ENCODE measurements around the gene LEMD3. TPM values are rescaled to one million over a fixed set of nuclear protein-coding genes. Genes with fewer than 3 reads are reported as not detected.

The LEMD3 gene
- polyA plus RNA-seq, 1 donor from 2014 or later = 41.0 TPM

DNA sequence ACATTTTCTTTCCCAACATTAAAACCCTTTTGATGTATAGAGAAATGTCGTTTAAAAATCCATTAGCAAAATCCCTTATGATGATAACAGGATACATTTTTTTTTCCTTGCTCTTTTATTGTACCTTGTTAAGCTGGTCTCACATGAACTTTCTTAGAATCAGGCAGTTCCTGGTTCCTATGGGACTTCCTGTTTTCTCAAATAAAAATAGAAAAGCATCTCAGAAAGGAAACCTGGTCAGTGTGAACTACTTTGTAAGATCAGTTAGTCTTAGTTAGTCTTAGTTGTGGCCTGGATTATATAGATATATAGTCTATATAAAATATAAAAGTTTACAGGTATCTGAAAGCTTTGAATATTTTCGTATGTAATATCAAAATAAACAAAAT, 40.3 kb downstream of the LEMD3 start:
- no peaks in the 10 kb centered on the region for H3K9me2 ChIP-seq (ENCODE audit: insufficient read depth, low read length)
- H3K36me3 ChIP-seq (ENCODE audit: insufficient read depth, low read length) = no peaks in the 10 kb centered on the region
- no peak overlapping the region for H3K4me2 ChIP-seq (ENCODE audit: low read length)
- no peak overlapping the region for H3K4me3 ChIP-seq (ENCODE audit: low read length)
- H3K9ac ChIP-seq (ENCODE audit: low read length) = no peak overlapping the region
- no peaks in the 10 kb centered on the region for H3K27me3 ChIP-seq (ENCODE audit: insufficient read depth, low read depth, low read length)
- H3K9me3 ChIP-seq (ENCODE audit: low read length) = no peaks in the 10 kb centered on the region
- H2AFZ ChIP-seq (ENCODE audit: low read depth, low read length) = no peak overlapping the region
- peaks cover 13% of the 10 kb centered on the region for H3K79me2 ChIP-seq (replicated peaks; ENCODE audit: insufficient read depth, low read length)
- H3F3A ChIP-seq (ENCODE audit: insufficient read depth, low read length, poor library complexity, severe bottlenecking) = no peaks in the 10 kb centered on the region
- no peak for TF ChIP-seq POLR2AphosphoS5 (IDR thresholded peaks at IDR 0.05)
- H3K27ac ChIP-seq (ENCODE audit: low read length) = no peak overlapping the region
- H4K20me1 ChIP-seq (ENCODE audit: insufficient read depth) = no peaks in the 10 kb centered on the region

DNA sequence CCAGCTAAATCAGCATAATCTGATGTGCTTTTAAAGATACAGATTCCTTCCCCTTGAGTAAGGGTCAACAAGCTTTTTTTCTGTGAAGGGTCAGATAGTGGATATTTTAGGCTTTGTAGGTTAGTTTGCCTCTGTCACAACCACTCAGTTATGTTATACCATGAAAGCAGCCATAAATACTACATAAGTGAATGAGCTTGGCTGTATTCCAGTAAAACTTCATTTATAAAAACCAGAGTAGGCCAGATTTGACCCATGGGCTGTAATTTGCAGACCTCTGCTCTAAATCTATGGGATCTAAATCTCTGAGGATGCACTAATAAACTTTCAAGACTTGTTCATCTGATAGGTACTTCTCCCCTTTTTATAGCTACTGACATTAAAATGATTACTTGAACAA, 47.7 kb downstream of the LEMD3 start:
- peaks cover 9% of the 10 kb centered on the region for H3K9me3 ChIP-seq (ENCODE audit: low read length)
- H3K36me3 ChIP-seq (ENCODE audit: insufficient read depth, low read length) = peaks cover 16% of the 10 kb centered on the region
- TF ChIP-seq SMC3 (conservative IDR thresholded peaks at IDR 0.05; ENCODE audit: poor library complexity) = no peak
- no peak for TF ChIP-seq POLR2AphosphoS5 (IDR thresholded peaks at IDR 0.05)
- TF ChIP-seq, protein P1, sequence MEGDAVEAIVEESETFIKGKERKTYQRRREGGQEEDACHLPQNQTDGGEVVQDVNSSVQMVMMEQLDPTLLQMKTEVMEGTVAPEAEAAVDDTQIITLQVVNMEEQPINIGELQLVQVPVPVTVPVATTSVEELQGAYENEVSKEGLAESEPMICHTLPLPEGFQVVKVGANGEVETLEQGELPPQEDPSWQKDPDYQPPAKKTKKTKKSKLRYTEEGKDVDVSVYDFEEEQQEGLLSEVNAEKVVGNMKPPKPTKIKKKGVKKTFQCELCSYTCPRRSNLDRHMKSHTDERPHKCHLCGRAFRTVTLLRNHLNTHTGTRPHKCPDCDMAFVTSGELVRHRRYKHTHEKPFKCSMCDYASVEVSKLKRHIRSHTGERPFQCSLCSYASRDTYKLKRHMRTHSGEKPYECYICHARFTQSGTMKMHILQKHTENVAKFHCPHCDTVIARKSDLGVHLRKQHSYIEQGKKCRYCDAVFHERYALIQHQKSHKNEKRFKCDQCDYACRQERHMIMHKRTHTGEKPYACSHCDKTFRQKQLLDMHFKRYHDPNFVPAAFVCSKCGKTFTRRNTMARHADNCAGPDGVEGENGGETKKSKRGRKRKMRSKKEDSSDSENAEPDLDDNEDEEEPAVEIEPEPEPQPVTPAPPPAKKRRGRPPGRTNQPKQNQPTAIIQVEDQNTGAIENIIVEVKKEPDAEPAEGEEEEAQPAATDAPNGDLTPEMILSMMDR (IDR thresholded peaks at IDR 0.05; ENCODE audit: poor library complexity, severe bottlenecking) = no peak
- no peak overlapping the region for H3K4me2 ChIP-seq (ENCODE audit: low read length)
- H3K27ac ChIP-seq (ENCODE audit: low read length) = no peak overlapping the region
- H3K79me2 ChIP-seq (replicated peaks; ENCODE audit: insufficient read depth, low read length) = no peaks in the 10 kb centered on the region
- no peak overlapping the region for H2AFZ ChIP-seq (ENCODE audit: low read depth, low read length)
- no peaks in the 10 kb centered on the region for H3K9me2 ChIP-seq (ENCODE audit: insufficient read depth, low read length)
- H3F3A ChIP-seq (ENCODE audit: insufficient read depth, low read length, poor library complexity, severe bottlenecking) = peaks cover 1% of the 10 kb centered on the region
- H3K27me3 ChIP-seq (ENCODE audit: insufficient read depth, low read depth, low read length) = no peaks in the 10 kb centered on the region
- H3K9ac ChIP-seq (ENCODE audit: low read length) = no peak overlapping the region
- H3K4me3 ChIP-seq (ENCODE audit: low read length) = no peak overlapping the region
- H4K20me1 ChIP-seq (ENCODE audit: insufficient read depth) = no peaks in the 10 kb centered on the region

DNA sequence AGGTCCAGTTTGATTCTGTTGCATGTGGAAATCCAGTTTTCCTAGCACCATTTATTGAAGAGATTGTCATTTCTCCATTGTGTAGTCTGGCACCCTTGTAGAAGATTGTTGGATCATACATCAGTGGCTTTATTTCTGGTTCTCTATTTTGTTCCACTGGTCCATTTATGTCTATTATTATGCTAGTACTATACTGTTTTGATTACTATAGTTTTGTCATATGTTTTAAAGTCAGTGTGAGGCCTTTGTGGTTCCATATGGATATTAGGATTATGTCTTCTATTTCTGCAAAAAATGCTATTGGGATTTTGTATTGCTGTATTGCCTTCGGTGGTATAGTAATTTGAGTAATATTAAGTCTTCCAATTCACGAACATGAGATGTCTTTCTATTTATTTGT, 51.4 kb downstream of the LEMD3 start:
- peaks cover 16% of the 10 kb centered on the region for H3K79me2 ChIP-seq (replicated peaks; ENCODE audit: insufficient read depth, low read length)
- no peak overlapping the region for H3K9ac ChIP-seq (ENCODE audit: low read length)
- no peaks in the 10 kb centered on the region for H4K20me1 ChIP-seq (ENCODE audit: insufficient read depth)
- no peak for TF ChIP-seq TAF1 (IDR thresholded peaks at IDR 0.05; ENCODE audit: low read depth)
- no peaks in the 10 kb centered on the region for H3K9me2 ChIP-seq (ENCODE audit: insufficient read depth, low read length)
- H3K27me3 ChIP-seq (ENCODE audit: insufficient read depth, low read depth, low read length) = no peaks in the 10 kb centered on the region
- no peak overlapping the region for H2AFZ ChIP-seq (ENCODE audit: low read depth, low read length)
- no peak overlapping the region for H3K27ac ChIP-seq (ENCODE audit: low read length)
- H3K9me3 ChIP-seq (ENCODE audit: low read length) = peaks cover 9% of the 10 kb centered on the region
- no peak overlapping the region for H3K4me3 ChIP-seq (ENCODE audit: low read length)
- peaks cover 4% of the 10 kb centered on the region for H3F3A ChIP-seq (ENCODE audit: insufficient read depth, low read length, poor library complexity, severe bottlenecking)
- H3K4me2 ChIP-seq (ENCODE audit: low read length) = no peak overlapping the region
- peaks cover 21% of the 10 kb centered on the region for H3K36me3 ChIP-seq (ENCODE audit: insufficient read depth, low read length)

DNA sequence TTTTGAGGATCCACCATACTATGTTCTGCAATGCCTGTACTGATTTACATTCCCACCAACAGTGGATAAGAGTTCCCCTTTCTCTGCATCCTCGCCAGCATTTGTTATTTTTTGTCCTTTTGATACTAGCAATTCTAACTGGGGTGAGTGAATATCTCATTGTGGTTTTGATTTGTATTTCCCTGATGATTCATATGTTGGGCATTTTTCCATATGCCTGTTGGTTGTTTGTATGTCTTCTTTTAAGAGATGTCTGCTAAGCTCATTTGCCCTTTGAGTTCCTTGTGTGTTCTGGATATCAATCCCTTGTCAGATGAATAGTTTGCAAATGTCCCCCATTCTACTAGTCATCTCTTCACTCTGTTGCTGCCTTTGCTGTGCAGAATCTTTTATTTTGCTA, 60.1 kb downstream of the LEMD3 start:
- Histone ChIP-seq H3K9ac (ENCODE audit: low read length) (no peak overlapping the region), H3K9me2 (ENCODE audit: insufficient read depth, low read length) (no peaks in the 10 kb centered on the region), H3K4me3 (ENCODE audit: low read length) (no peak overlapping the region), H3F3A (ENCODE audit: insufficient read depth, low read length, poor library complexity, severe bottlenecking) (no peaks in the 10 kb centered on the region), H3K36me3 (ENCODE audit: insufficient read depth, low read length) (peaks cover 5% of the 10 kb centered on the region), H3K9me3 (ENCODE audit: low read length) (peaks cover 11% of the 10 kb centered on the region), H4K20me1 (ENCODE audit: insufficient read depth) (no peaks in the 10 kb centered on the region), H3K4me2 (ENCODE audit: low read length) (no peak overlapping the region), H2AFZ (ENCODE audit: low read depth, low read length) (no peak overlapping the region), H3K79me2 (replicated peaks; ENCODE audit: insufficient read depth, low read length) (peaks cover 9% of the 10 kb centered on the region), H3K27ac (ENCODE audit: low read length) (no peak overlapping the region), H3K27me3 (ENCODE audit: insufficient read depth, low read depth, low read length) (no peaks in the 10 kb centered on the region)
- TF ChIP-seq POLR2AphosphoS5 (IDR thresholded peaks at IDR 0.05) = no peak
- TF ChIP-seq MXI1 (conservative IDR thresholded peaks at IDR 0.05; ENCODE audit: poor library complexity, severe bottlenecking) = no peak
- no peak for TF ChIP-seq TAF1 (IDR thresholded peaks at IDR 0.05; ENCODE audit: low read depth)
- TF ChIP-seq EZH2 (IDR thresholded peaks at IDR 0.05; ENCODE audit: borderline replicate concordance, insufficient read depth, low read length, poor library complexity, severe bottlenecking) = no peak
- no peak for TF ChIP-seq SMC3 (conservative IDR thresholded peaks at IDR 0.05; ENCODE audit: poor library complexity)
- TF ChIP-seq, protein P2, sequence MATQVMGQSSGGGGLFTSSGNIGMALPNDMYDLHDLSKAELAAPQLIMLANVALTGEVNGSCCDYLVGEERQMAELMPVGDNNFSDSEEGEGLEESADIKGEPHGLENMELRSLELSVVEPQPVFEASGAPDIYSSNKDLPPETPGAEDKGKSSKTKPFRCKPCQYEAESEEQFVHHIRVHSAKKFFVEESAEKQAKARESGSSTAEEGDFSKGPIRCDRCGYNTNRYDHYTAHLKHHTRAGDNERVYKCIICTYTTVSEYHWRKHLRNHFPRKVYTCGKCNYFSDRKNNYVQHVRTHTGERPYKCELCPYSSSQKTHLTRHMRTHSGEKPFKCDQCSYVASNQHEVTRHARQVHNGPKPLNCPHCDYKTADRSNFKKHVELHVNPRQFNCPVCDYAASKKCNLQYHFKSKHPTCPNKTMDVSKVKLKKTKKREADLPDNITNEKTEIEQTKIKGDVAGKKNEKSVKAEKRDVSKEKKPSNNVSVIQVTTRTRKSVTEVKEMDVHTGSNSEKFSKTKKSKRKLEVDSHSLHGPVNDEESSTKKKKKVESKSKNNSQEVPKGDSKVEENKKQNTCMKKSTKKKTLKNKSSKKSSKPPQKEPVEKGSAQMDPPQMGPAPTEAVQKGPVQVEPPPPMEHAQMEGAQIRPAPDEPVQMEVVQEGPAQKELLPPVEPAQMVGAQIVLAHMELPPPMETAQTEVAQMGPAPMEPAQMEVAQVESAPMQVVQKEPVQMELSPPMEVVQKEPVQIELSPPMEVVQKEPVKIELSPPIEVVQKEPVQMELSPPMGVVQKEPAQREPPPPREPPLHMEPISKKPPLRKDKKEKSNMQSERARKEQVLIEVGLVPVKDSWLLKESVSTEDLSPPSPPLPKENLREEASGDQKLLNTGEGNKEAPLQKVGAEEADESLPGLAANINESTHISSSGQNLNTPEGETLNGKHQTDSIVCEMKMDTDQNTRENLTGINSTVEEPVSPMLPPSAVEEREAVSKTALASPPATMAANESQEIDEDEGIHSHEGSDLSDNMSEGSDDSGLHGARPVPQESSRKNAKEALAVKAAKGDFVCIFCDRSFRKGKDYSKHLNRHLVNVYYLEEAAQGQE (IDR thresholded peaks at IDR 0.05; ENCODE audit: borderline replicate concordance) = no peak
- TF ChIP-seq, protein P1 (IDR thresholded peaks at IDR 0.05; ENCODE audit: poor library complexity, severe bottlenecking) = no peak
- TF ChIP-seq RAD21 (conservative IDR thresholded peaks at IDR 0.05) = no peak
- TF ChIP-seq EP300 (conservative IDR thresholded peaks at IDR 0.05; ENCODE audit: poor library complexity, severe bottlenecking) = no peak
